Measurements from ENCODE around the gene PMM1. TPM values are rescaled to one million over a fixed set of nuclear protein-coding genes. Genes with fewer than 3 reads are reported as not detected.
A peak's percentile ranks its signal among the peaks of the same experiment; 100 is the strongest.

The PMM1 gene
- total and polyA plus RNA-seq, 2 of the 13 experiments (the other 11 are each of a cell fraction or from before 2014, with no cell fraction given) = 17.8 to 95.6 TPM

DNA sequence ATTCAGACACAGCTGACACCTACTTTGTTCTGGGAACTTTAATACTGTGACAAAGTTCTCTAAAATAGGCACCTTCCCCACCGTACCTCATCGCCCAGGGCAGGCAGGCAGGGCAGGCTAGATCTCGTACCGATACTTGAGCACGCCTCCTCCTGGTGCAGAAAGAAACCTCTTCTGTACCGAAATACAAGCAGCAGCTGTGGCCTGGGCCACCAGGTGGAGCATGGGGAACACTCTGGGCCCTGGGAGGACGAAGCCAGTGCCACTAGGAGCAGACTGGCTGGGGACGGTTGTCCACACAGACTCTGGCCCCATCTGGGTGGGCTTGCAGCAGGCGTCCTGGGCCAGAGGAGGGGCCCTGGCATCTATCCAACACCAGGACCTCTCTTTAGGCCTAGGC is 12.8 kb downstream of the PMM1 start (continued):
- no peak for TF ChIP-seq ZNF3 (CRISPR knock-in tag; IDR thresholded peaks at IDR 0.05)
- peak; percentile 61 for TF ChIP-seq MED1 (CRISPR knock-in tag; IDR thresholded peaks at IDR 0.05)
- no peak for TF ChIP-seq HOXA5 (CRISPR knock-in tag; IDR thresholded peaks at IDR 0.05)
- TF ChIP-seq, protein P1, sequence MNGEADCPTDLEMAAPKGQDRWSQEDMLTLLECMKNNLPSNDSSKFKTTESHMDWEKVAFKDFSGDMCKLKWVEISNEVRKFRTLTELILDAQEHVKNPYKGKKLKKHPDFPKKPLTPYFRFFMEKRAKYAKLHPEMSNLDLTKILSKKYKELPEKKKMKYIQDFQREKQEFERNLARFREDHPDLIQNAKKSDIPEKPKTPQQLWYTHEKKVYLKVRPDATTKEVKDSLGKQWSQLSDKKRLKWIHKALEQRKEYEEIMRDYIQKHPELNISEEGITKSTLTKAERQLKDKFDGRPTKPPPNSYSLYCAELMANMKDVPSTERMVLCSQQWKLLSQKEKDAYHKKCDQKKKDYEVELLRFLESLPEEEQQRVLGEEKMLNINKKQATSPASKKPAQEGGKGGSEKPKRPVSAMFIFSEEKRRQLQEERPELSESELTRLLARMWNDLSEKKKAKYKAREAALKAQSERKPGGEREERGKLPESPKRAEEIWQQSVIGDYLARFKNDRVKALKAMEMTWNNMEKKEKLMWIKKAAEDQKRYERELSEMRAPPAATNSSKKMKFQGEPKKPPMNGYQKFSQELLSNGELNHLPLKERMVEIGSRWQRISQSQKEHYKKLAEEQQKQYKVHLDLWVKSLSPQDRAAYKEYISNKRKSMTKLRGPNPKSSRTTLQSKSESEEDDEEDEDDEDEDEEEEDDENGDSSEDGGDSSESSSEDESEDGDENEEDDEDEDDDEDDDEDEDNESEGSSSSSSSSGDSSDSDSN (CRISPR knock-in tag; IDR thresholded peaks at IDR 0.05) = peak; percentile 43; the same call in 1 of the 2 replicates
- no peak for TF ChIP-seq ZSCAN5A (CRISPR knock-in tag; IDR thresholded peaks at IDR 0.05; ENCODE audit: borderline replicate concordance)
- 0 out of 2 replicates have a peak, but pooled peaks have one; percentile 24 for TF ChIP-seq TOPORS (CRISPR knock-in tag; IDR thresholded peaks at IDR 0.05)
- TF ChIP-seq ZNF441 (CRISPR knock-in tag; IDR thresholded peaks at IDR 0.05; ENCODE audit: borderline replicate concordance) = no peak
- TF ChIP-seq ZNF496 (CRISPR knock-in tag; IDR thresholded peaks at IDR 0.05; ENCODE audit: insufficient replicate concordance) = no peak
- TF ChIP-seq RFXAP (CRISPR knock-in tag; IDR thresholded peaks at IDR 0.05; ENCODE audit: borderline replicate concordance) = peak; percentile 59; the same call in 1 of the 2 replicates
- no peak for TF ChIP-seq ARID2 (CRISPR knock-in tag; IDR thresholded peaks at IDR 0.05; ENCODE audit: borderline replicate concordance)
- TF ChIP-seq RNF2 (conservative IDR thresholded peaks at IDR 0.05; ENCODE audit: low read depth) = no peak
- TF ChIP-seq IKZF5 (CRISPR knock-in tag; IDR thresholded peaks at IDR 0.05) = peak; percentile 60; the same call in 1 of the 2 replicates
- TF ChIP-seq ZC3H4 (CRISPR knock-in tag; IDR thresholded peaks at IDR 0.05; ENCODE audit: borderline replicate concordance) = no peak
- TF ChIP-seq, protein P2, sequence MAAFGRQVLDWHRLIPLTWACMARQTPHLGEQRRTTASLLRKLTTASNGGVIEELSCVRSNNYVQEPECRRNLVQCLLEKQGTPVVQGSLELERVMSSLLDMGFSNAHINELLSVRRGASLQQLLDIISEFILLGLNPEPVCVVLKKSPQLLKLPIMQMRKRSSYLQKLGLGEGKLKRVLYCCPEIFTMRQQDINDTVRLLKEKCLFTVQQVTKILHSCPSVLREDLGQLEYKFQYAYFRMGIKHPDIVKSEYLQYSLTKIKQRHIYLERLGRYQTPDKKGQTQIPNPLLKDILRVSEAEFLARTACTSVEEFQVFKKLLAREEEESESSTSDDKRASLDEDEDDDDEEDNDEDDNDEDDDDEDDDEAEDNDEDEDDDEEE (CRISPR knock-in tag; IDR thresholded peaks at IDR 0.05) = no peak
- TF ChIP-seq, protein P3, sequence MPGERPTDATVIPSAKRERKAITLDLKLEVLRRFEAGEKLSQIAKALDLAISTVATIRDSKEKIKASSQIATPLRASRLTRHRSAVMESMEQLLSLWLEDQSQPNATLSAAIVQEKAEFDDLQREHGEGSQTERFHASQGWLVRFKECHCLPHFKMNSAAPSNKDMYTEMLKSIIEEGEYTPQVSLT (CRISPR knock-in tag; IDR thresholded peaks at IDR 0.05; ENCODE audit: borderline replicate concordance, low read depth) = no peak
- no peak for TF ChIP-seq MLX (CRISPR knock-in tag; IDR thresholded peaks at IDR 0.05)
- TF ChIP-seq LCORL (IDR thresholded peaks at IDR 0.05) = no peak
- peak; percentile 69; the same call in 1 of the 2 replicates for TF ChIP-seq LCORL (CRISPR knock-in tag; IDR thresholded peaks at IDR 0.05)
- TF ChIP-seq ZFP90 (CRISPR knock-in tag; IDR thresholded peaks at IDR 0.05; ENCODE audit: borderline replicate concordance) = peak; percentile 57; the same call in 1 of the 2 replicates
- no peak for TF ChIP-seq KLF6 (CRISPR knock-in tag; IDR thresholded peaks at IDR 0.05)

All from HepG2 (cell line).